HCT116 (cell line): ENCODE measurements around the gene MCTP2. TPM values are rescaled to one million over a fixed set of nuclear protein-coding genes. Genes with fewer than 3 reads are reported as not detected.

Experiments
- ATAC-seq: fragments of 200-7000 bp; cut with Tn5 transposase; 2 replicates; pipeline ENCODE4 v1.9.1; 2020; ENCODE audit warnings: mild to moderate bottlenecking, moderate library complexity
- BruUV-seq: library from RNA; stranded (reverse); fragments of 400-500 nt; replicated peaks from 2 replicates; lab custom pipeline; 2021; lab: Mats Ljungman, UMichigan
- CTCF ChIA-PET: fragments of 300-600 bp; sonication (Branson Sonifier 250); formaldehyde crosslinking; loops from one replicate; lab custom pipeline; 2021; ENCODE audit warnings: antibody characterized with exemption; lab: Charles Lee
- POLR2A ChIA-PET: fragments of 300-600, 350-600 bp; sonication (Branson Sonifier 250); formaldehyde crosslinking; loops from one replicate; lab custom pipeline; 2021; ENCODE audit warnings: antibody characterized with exemption; lab: Charles Lee
- RAD21 ChIA-PET, 2 experiments: fragments of 300-600 bp; sonication (Branson Sonifier 250); formaldehyde crosslinking; loops; one replicate each; lab custom pipeline; 2023; ENCODE audit warnings: low total read pairs in 2 of 2; ENCODE audit not compliant: uncharacterized antibody in 2 of 2, unreplicated experiment in 2 of 2, low non-redundant PET in 1 of 2; lab: Charles Lee
- DNase-seq: peaks from one replicate; pipeline ENCODE4 v3.0.0-alpha.2; 2010; ENCODE audit warnings: low read depth, low spot score
- H2AFZ ChIP-seq: fragments of 200-600 bp; shearing (Covaris generic), sonication (generic); 2 replicates; pipeline ENCODE4 v1.6.1; 2017; ENCODE audit warnings: low read depth, mixed run types, mixed read lengths, antibody characterized with exemption, low read length; ENCODE audit not compliant: poor library complexity, severe bottlenecking
- H3K27ac ChIP-seq: 2 replicates; pipeline ENCODE4 v1.5.1; 2012; ENCODE audit warnings: low read depth, low read length
- H3K27me3 ChIP-seq: fragments of 200-600 bp; sonication (generic); 2 replicates; pipeline ENCODE4 v1.6.1; 2016; ENCODE audit warnings: mixed run types, low read length, mixed read lengths; ENCODE audit not compliant: insufficient read depth
- H3K36me3 ChIP-seq, 2 experiments: fragments of 200-500 bp in 1 of 2; fragments of 200-600 bp in 1 of 2; sonication (Bioruptor generic) in 1 of 2; sonication (generic) in 1 of 2; 2 replicates each; pipeline versions ENCODE4 v1.5.1 to v1.6.1; 2014 to 2016; ENCODE audit warnings: low read length in 2 of 2, inconsistent platforms in 1 of 2, mixed read lengths in 1 of 2, mixed run types in 1 of 2; ENCODE audit not compliant: insufficient read depth in 2 of 2, control insufficient read depth in 1 of 2
- H3K4me1 ChIP-seq, 2 experiments: fragments of 200-600 bp in 1 of 2; sonication (generic) in 1 of 2; 2 replicates each; pipeline versions ENCODE4 v1.5.1 to v1.6.1; 2012 to 2017; ENCODE audit warnings: low read length in 2 of 2, inconsistent platforms in 1 of 2, mild to moderate bottlenecking in 1 of 2, mixed read lengths in 1 of 2, mixed run types in 1 of 2, moderate library complexity in 1 of 2; ENCODE audit not compliant: insufficient read depth in 2 of 2, control insufficient read depth in 1 of 2
- H3K4me2 ChIP-seq: fragments of 200-600 bp; sonication (generic); 2 replicates; pipeline ENCODE4 v1.6.1; 2017; ENCODE audit warnings: mixed run types, low read length, mixed read lengths
- H3K4me3 ChIP-seq, 2 experiments: fragments of 200-600 bp in 1 of 2; sonication (generic) in 1 of 2; replicated peaks in 1 of 2; 2 replicates each; pipeline ENCODE4 v1.5.1; 2011 to 2016; ENCODE audit warnings: low read length in 2 of 2, control low read depth in 1 of 2, low read depth in 1 of 2, mild to moderate bottlenecking in 1 of 2, mixed read lengths in 1 of 2, mixed run types in 1 of 2
- H3K79me2 ChIP-seq: fragments of 200-600 bp; sonication (generic); 2 replicates; pipeline ENCODE4 v1.6.1; 2017; ENCODE audit warnings: mild to moderate bottlenecking, mixed run types, low read length, moderate library complexity, mixed read lengths; ENCODE audit not compliant: insufficient read depth
- H3K9ac ChIP-seq: fragments of 200-600 bp; sonication (generic); 2 replicates; pipeline ENCODE4 v1.6.1; 2016; ENCODE audit warnings: low read length, mixed read lengths
- H3K9me2 ChIP-seq: fragments of 200-600 bp; sonication (generic), shearing (Covaris generic); 2 replicates; pipeline ENCODE4 v1.6.1; 2017; ENCODE audit warnings: mixed run types, mild to moderate bottlenecking, moderate library complexity; ENCODE audit not compliant: insufficient read depth
- H3K9me3 ChIP-seq, 2 experiments: fragments of 200-500 bp in 1 of 2; fragments of 200-600 bp in 1 of 2; sonication (Bioruptor generic) in 1 of 2; sonication (generic) in 1 of 2; 2 replicates each; pipeline ENCODE4 v1.6.1; 2014 to 2017; ENCODE audit warnings: low read length in 2 of 2, mixed read lengths in 2 of 2, inconsistent platforms in 1 of 2, low read depth in 1 of 2, mild to moderate bottlenecking in 1 of 2, mixed run types in 1 of 2, moderate library complexity in 1 of 2; ENCODE audit not compliant: control insufficient read depth in 1 of 2, insufficient read depth in 1 of 2
- H4K20me1 ChIP-seq: fragments of 200-600 bp; sonication (generic), shearing (Covaris generic); 2 replicates; pipeline ENCODE4 v1.6.1; 2017; ENCODE audit warnings: mixed run types, mild to moderate bottlenecking, moderate library complexity; ENCODE audit not compliant: insufficient read depth
- CBX3 ChIP-seq: IDR thresholded peaks from 2 replicates; pipeline ENCODE4 v1.6.1; 2012; ENCODE audit warnings: low read depth
- CEBPB ChIP-seq: IDR thresholded peaks from 2 replicates; pipeline ENCODE4 v1.6.1; 2012; ENCODE audit warnings: low read depth
- ELF1 ChIP-seq: IDR thresholded peaks from 2 replicates; pipeline ENCODE4 v1.6.1; 2012; ENCODE audit warnings: low read depth, borderline replicate concordance
- EZH2 ChIP-seq: fragments of 200-600 bp; sonication (generic); IDR thresholded peaks from 2 replicates; pipeline ENCODE4 v1.6.1; 2017; ENCODE audit warnings: antibody characterized with exemption, mixed run types
- JUND ChIP-seq: IDR thresholded peaks from 2 replicates; pipeline ENCODE4 v1.6.1; 2012
- POLR2A ChIP-seq: IDR thresholded peaks from 2 replicates; pipeline ENCODE4 v1.7.0; 2011; ENCODE audit warnings: borderline replicate concordance; ENCODE audit not compliant: insufficient read depth, insufficient read length; ENCODE audit errors: extremely low read depth
- POLR2AphosphoS5 ChIP-seq: IDR thresholded peaks from 2 replicates; pipeline ENCODE4 v1.6.1; 2011; ENCODE audit warnings: mild to moderate bottlenecking, low read depth, low read length, moderate library complexity
- SIN3A ChIP-seq: IDR thresholded peaks from 2 replicates; pipeline ENCODE4 v1.6.1; 2012; ENCODE audit warnings: low read depth
- TCF7L2 ChIP-seq: IDR thresholded peaks from 2 replicates; pipeline ENCODE4 v1.7.0; 2011; ENCODE audit warnings: borderline replicate concordance, inconsistent platforms; ENCODE audit not compliant: insufficient read depth, insufficient read length; ENCODE audit errors: extremely low read depth
- YY1 ChIP-seq: IDR thresholded peaks from 2 replicates; pipeline ENCODE4 v1.6.1; 2011; ENCODE audit warnings: low read length, low read depth, moderate library complexity, mild to moderate bottlenecking; ENCODE audit not compliant: insufficient replicate concordance; ENCODE audit errors: extremely low read depth
- ZFX ChIP-seq: fragments of 450-650 bp; IDR thresholded peaks from 2 replicates; pipeline ENCODE4 v1.6.1; 2017
- intact Hi-C: fragments of 100-400 bp; cut with micrococcal nuclease; formaldehyde crosslinking; loops from 2 replicates; pipeline ENCODE4 v1.10.0; 2022
- total RNA-seq: library from RNA; stranded (reverse); gene quantifications from one replicate; pipeline ENCODE4 v1.2.1, GENCODE V29; 2021; ENCODE audit not compliant: unreplicated experiment
- TF ChIP-seq, protein P1 (sequence below): IDR thresholded peaks from 2 replicates; pipeline ENCODE4 v1.6.1; 2012; ENCODE audit warnings: low read depth
- TF ChIP-seq, protein P2 (sequence below): IDR thresholded peaks from 2 replicates; pipeline ENCODE4 v1.6.1; 2012
- TF ChIP-seq, protein P3 (sequence below): IDR thresholded peaks from 2 replicates; pipeline ENCODE4 v1.6.1; 2011; ENCODE audit warnings: mild to moderate bottlenecking, low read length, moderate library complexity; ENCODE audit not compliant: insufficient replicate concordance; ENCODE audit errors: extremely low read depth
- TF ChIP-seq, protein P4 (sequence below): IDR thresholded peaks from 2 replicates; pipeline ENCODE4 v1.6.1; 2012

Gene MCTP2
- total RNA-seq, 1 experiment from 2014 or later = 12.9 TPM

DNA sequence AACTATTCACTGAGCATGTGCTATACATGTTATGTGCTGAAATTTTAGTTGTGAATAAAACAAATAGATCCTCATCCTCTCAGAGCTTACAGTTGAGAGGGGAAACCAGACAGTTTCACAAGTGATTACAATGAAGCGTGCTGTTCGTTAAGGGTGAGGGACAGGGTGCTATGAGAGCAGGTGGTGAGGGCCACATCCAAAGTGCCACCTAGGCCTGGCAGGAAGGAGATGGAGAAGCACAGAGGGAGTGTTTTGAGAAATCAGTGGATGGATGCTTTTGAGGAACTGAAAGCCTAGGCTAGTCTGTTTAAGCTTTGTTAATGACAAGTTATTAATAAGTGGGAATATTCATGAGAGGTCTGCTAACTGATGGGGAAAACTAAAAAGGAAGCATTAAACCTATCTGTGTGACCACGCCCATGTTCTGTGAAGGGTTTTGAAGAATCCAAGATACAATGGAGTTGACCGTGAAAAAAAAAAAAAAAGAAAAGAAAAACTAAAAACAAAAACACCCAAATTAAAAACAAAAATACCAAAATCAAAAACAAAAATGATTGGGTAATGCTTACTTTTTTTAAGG is 7.3 kb downstream of the MCTP2 start:
- no peak overlapping the region for H3K4me2 ChIP-seq
- no TSS peak for BruUV-seq
- TF ChIP-seq EZH2 (no peak), ZFX (no peak), YY1 (no peak)
- TF ChIP-seq, protein P1, sequence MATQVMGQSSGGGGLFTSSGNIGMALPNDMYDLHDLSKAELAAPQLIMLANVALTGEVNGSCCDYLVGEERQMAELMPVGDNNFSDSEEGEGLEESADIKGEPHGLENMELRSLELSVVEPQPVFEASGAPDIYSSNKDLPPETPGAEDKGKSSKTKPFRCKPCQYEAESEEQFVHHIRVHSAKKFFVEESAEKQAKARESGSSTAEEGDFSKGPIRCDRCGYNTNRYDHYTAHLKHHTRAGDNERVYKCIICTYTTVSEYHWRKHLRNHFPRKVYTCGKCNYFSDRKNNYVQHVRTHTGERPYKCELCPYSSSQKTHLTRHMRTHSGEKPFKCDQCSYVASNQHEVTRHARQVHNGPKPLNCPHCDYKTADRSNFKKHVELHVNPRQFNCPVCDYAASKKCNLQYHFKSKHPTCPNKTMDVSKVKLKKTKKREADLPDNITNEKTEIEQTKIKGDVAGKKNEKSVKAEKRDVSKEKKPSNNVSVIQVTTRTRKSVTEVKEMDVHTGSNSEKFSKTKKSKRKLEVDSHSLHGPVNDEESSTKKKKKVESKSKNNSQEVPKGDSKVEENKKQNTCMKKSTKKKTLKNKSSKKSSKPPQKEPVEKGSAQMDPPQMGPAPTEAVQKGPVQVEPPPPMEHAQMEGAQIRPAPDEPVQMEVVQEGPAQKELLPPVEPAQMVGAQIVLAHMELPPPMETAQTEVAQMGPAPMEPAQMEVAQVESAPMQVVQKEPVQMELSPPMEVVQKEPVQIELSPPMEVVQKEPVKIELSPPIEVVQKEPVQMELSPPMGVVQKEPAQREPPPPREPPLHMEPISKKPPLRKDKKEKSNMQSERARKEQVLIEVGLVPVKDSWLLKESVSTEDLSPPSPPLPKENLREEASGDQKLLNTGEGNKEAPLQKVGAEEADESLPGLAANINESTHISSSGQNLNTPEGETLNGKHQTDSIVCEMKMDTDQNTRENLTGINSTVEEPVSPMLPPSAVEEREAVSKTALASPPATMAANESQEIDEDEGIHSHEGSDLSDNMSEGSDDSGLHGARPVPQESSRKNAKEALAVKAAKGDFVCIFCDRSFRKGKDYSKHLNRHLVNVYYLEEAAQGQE = no peak
- intact Hi-C loops = no loop called here
- no peak overlapping the region for H2AFZ ChIP-seq
- H3K36me3 ChIP-seq = no peaks in the 10 kb centered on the region
- CTCF ChIA-PET = no interaction called here
- H3K9ac ChIP-seq = no peak overlapping the region
- no peaks in the 10 kb centered on the region for H4K20me1 ChIP-seq
- no peak overlapping the region for H3K27ac ChIP-seq
- peaks cover 24% of the 10 kb centered on the region for H3K79me2 ChIP-seq
- DNase-seq = no peak
- no peaks in the 10 kb centered on the region for H3K9me3 ChIP-seq
- H3K9me2 ChIP-seq = no peaks in the 10 kb centered on the region
- ATAC-seq = no peak
- H3K4me3 ChIP-seq = no peak overlapping the region
- POLR2A ChIA-PET = no interaction called here
- RAD21 ChIA-PET = no interaction called here
- no peaks in the 10 kb centered on the region for H3K27me3 ChIP-seq
- peaks cover 0 to 5% of the 10 kb centered on the region in 2 experiments; a peak in 1 of 4 replicates for H3K4me1 ChIP-seq

DNA sequence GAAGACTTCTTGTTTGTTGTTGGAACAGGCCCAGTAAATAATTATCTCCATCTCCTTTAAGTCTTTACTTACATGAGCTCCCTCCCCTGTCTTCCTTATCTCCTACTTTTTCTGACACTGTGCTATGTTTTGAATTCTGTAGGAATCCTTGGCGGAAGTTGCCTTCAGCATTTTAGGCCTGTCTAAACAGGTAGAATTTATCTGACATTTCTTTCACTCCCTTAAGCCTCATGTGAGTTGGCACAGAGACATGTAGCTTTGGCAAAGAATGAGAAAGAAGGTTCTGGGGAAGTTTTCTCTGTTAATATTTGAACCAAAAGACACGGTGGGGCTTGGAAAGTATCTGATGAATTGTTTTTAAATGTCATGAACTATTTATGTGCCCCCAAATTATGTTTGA is 8.1 kb downstream of the MCTP2 start:
- POLR2A ChIA-PET = interaction anchor here (1.9 kb wide), 1 partner anchor 8 kb away, joined by 6 read pairs; the partner anchor contains the start of gene MCTP2
- intact Hi-C loops = no loop called here
- no peaks in the 10 kb centered on the region for H3K27me3 ChIP-seq
- peaks cover 0 to 5% of the 10 kb centered on the region in 2 experiments; a peak in 1 of 4 replicates for H3K4me1 ChIP-seq
- no peaks in the 10 kb centered on the region for H4K20me1 ChIP-seq
- no peaks in the 10 kb centered on the region for H3K36me3 ChIP-seq
- H3K4me3 ChIP-seq = no peak overlapping the region
- H3K9me3 ChIP-seq = no peaks in the 10 kb centered on the region
- CTCF ChIA-PET = interaction anchor here (1.5 kb wide), 1 partner anchor 8 kb away, joined by 5 read pairs; the partner anchor contains the start of gene MCTP2
- H3K9ac ChIP-seq = no peak overlapping the region
- no peak overlapping the region for H2AFZ ChIP-seq
- H3K4me2 ChIP-seq = no peak overlapping the region
- DNase-seq (no peak), ATAC-seq (no peak)
- no peak overlapping the region for H3K27ac ChIP-seq
- no TSS peak for BruUV-seq
- RAD21 ChIA-PET = no interaction called here
- H3K79me2 ChIP-seq = peaks cover 21% of the 10 kb centered on the region
- H3K9me2 ChIP-seq = no peaks in the 10 kb centered on the region
- TF ChIP-seq EZH2 (no peak), POLR2A (no peak), CEBPB (no peak), YY1 (no peak), JUND (no peak), CBX3 (no peak), ELF1 (no peak), SIN3A (no peak), TCF7L2 (no peak), POLR2AphosphoS5 (no peak)
- TF ChIP-seq, protein P2, sequence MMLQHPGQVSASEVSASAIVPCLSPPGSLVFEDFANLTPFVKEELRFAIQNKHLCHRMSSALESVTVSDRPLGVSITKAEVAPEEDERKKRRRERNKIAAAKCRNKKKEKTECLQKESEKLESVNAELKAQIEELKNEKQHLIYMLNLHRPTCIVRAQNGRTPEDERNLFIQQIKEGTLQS = no peak
- TF ChIP-seq, protein P3, sequence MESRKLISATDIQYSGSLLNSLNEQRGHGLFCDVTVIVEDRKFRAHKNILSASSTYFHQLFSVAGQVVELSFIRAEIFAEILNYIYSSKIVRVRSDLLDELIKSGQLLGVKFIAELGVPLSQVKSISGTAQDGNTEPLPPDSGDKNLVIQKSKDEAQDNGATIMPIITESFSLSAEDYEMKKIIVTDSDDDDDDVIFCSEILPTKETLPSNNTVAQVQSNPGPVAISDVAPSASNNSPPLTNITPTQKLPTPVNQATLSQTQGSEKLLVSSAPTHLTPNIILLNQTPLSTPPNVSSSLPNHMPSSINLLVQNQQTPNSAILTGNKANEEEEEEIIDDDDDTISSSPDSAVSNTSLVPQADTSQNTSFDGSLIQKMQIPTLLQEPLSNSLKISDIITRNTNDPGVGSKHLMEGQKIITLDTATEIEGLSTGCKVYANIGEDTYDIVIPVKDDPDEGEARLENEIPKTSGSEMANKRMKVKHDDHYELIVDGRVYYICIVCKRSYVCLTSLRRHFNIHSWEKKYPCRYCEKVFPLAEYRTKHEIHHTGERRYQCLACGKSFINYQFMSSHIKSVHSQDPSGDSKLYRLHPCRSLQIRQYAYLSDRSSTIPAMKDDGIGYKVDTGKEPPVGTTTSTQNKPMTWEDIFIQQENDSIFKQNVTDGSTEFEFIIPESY = no peak
- TF ChIP-seq, protein P4, sequence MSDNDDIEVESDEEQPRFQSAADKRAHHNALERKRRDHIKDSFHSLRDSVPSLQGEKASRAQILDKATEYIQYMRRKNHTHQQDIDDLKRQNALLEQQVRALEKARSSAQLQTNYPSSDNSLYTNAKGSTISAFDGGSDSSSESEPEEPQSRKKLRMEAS = no peak
